IPS-20b (cell line): Measurements from ENCODE around the gene ATL1.
"Not testable (repeated sequence)": the region's sequence is repeated elsewhere in the genome, so short reads cannot be mapped to it uniquely, and the experiment has no call there.

Source experiments
- H3K27ac ChIP-seq: one replicate; pipeline ENCODE4 v1.5.1; 2013; ENCODE audit warnings: low read length
- H3K27me3 ChIP-seq: 2 replicates; pipeline ENCODE4 v1.6.1; 2013; ENCODE audit warnings: mild to moderate bottlenecking, low read length, inconsistent platforms; ENCODE audit not compliant: insufficient read depth
- H3K36me3 ChIP-seq: 2 replicates; pipeline ENCODE4 v1.6.1; 2013; ENCODE audit warnings: low read depth, mild to moderate bottlenecking, inconsistent platforms, low read length, moderate library complexity; ENCODE audit not compliant: insufficient read depth
- H3K4me1 ChIP-seq: 2 replicates; pipeline ENCODE4 v1.6.1; 2013; ENCODE audit warnings: mild to moderate bottlenecking, control low read depth, inconsistent platforms, low read length, moderate library complexity; ENCODE audit not compliant: insufficient read depth
- H3K4me3 ChIP-seq: 2 replicates; pipeline ENCODE4 v1.5.1; 2013; ENCODE audit warnings: mild to moderate bottlenecking, low read length, inconsistent platforms
- H3K9ac ChIP-seq: 2 replicates; pipeline ENCODE4 v1.6.1; 2013; ENCODE audit warnings: low read depth, mild to moderate bottlenecking, inconsistent platforms, low read length, moderate library complexity
- H3K9me3 ChIP-seq: 2 replicates; pipeline ENCODE4 v1.6.1; 2013; ENCODE audit warnings: mild to moderate bottlenecking, low read depth, low read length, inconsistent platforms; ENCODE audit not compliant: insufficient read depth

The ATL1 gene

GRCh38 chr14:50664579-50664978 lies 104.6 kb downstream of the ATL1 start:
- H3K4me1 ChIP-seq, result peaks cover 12% of the 10 kb centered on the region
- not testable (repeated sequence) for H3K27me3 ChIP-seq, H3K27ac ChIP-seq, H3K4me3 ChIP-seq, H3K9me3 ChIP-seq, H3K9ac ChIP-seq
- H3K36me3 ChIP-seq, result peaks cover 37% of the 10 kb centered on the region

- H3K9me3 ChIP-seq, H3K9ac ChIP-seq, H3K27me3 ChIP-seq, H3K27ac ChIP-seq: not testable (repeated sequence)
- Histone ChIP-seq H3K4me1 (peaks cover 18% of the 10 kb centered on the region), H3K36me3 (peaks cover 31% of the 10 kb centered on the region), H3K4me3 (peak overlapping the region; percentile 99)
Measured at GRCh38 chr14:50665300-50665699, 105.4 kb downstream of the ATL1 start.

GRCh38 chr14:50666772-50667683 lies 107.1 kb downstream of the ATL1 start:
- H3K9me3 ChIP-seq, result no peaks in the 10 kb centered on the region
- peaks cover 14% of the 10 kb centered on the region for H3K36me3 ChIP-seq
- H3K4me1 ChIP-seq, result peaks cover 24% of the 10 kb centered on the region
- H3K27ac ChIP-seq, result peak overlapping the region; percentile 55
- no peaks in the 10 kb centered on the region for H3K27me3 ChIP-seq
- peak overlapping the region; percentile 93; the same call in 1 of the 2 replicates for H3K9ac ChIP-seq
- H3K4me3 ChIP-seq, result peak overlapping the region; percentile 99

GRCh38 chr14:50667684-50667995 lies 107.7 kb downstream of the ATL1 start:
- H3K9me3 ChIP-seq, result no peaks in the 10 kb centered on the region
- H3K27ac ChIP-seq, result peak overlapping the region; percentile 55
- H3K4me1 ChIP-seq, result peaks cover 24% of the 10 kb centered on the region
- H3K4me3 ChIP-seq, result peak overlapping the region; percentile 99
- peak overlapping the region; percentile 93; the same call in 1 of the 2 replicates for H3K9ac ChIP-seq
- H3K36me3 ChIP-seq, result peaks cover 14% of the 10 kb centered on the region
- no peaks in the 10 kb centered on the region for H3K27me3 ChIP-seq

- H3K36me3 ChIP-seq, result peaks cover 14% of the 10 kb centered on the region
- peaks cover 24% of the 10 kb centered on the region for H3K4me1 ChIP-seq
- no peaks in the 10 kb centered on the region for H3K9me3 ChIP-seq
- no peaks in the 10 kb centered on the region for H3K27me3 ChIP-seq
- peak within 1 kb of the TSS; percentile 93 for H3K9ac ChIP-seq
- peak within 1 kb of the TSS; percentile 78 for H3K27ac ChIP-seq
- H3K4me3 ChIP-seq, result peak within 1 kb of the TSS; percentile 99
Measured at GRCh38 chr14:50667996-50668825, 108.3 kb downstream of the ATL1 start, which contains the start of gene SAV1. Gene SAV1, minus strand, starts transcription at chr14:50668306. Its CDS starts 339 bp downstream, at chr14:50667967.

GRCh38 chr14:50668826-50669143 lies 108.8 kb downstream of the ATL1 start:
- Histone ChIP-seq H3K4me1 (peaks cover 24% of the 10 kb centered on the region), H3K9ac (peak overlapping the region; percentile 93), H3K27ac (peak overlapping the region; percentile 78)

GRCh38 chr14:50669441-50669986 lies 109.6 kb downstream of the ATL1 start:
- Histone ChIP-seq H3K27me3 (no peaks in the 10 kb centered on the region), H3K9me3 (no peaks in the 10 kb centered on the region), H3K27ac (peak overlapping the region; percentile 45), H3K4me1 (peaks cover 24% of the 10 kb centered on the region), H3K36me3 (peaks cover 4% of the 10 kb centered on the region), H3K4me3 (peak overlapping the region; percentile 99), H3K9ac (peak overlapping the region; percentile 93; the same call in 1 of the 2 replicates)

More at GRCh38 chr14:50668826-50669143, 108.8 kb downstream of the ATL1 start:
- Histone ChIP-seq H3K4me3 (peak overlapping the region; percentile 99), H3K36me3 (peaks cover 11% of the 10 kb centered on the region), H3K9me3 (no peaks in the 10 kb centered on the region), H3K27me3 (no peaks in the 10 kb centered on the region)

GRCh38 chr14:50670196-50670865 lies 110.4 kb downstream of the ATL1 start:
- Histone ChIP-seq H3K9ac (peak overlapping the region; percentile 93; the same call in 1 of the 2 replicates), H3K9me3 (no peaks in the 10 kb centered on the region), H3K36me3 (no peaks in the 10 kb centered on the region; the same call in 1 of the 2 replicates), H3K27me3 (no peaks in the 10 kb centered on the region), H3K4me1 (peaks cover 24% of the 10 kb centered on the region), H3K27ac (peak overlapping the region; percentile 45), H3K4me3 (peak overlapping the region; percentile 99)

- Histone ChIP-seq H3K9ac (peak overlapping the region; percentile 93; the same call in 1 of the 2 replicates), H3K27me3 (no peaks in the 10 kb centered on the region), H3K4me1 (peaks cover 22% of the 10 kb centered on the region), H3K27ac (peak overlapping the region; percentile 58), H3K4me3 (no peak overlapping the region), H3K36me3 (no peaks in the 10 kb centered on the region), H3K9me3 (no peaks in the 10 kb centered on the region)
Measured at GRCh38 chr14:50670866-50671256, 110.9 kb downstream of the ATL1 start.

- Histone ChIP-seq H3K4me3 (no peak overlapping the region), H3K9ac (no peak overlapping the region), H3K36me3 (no peaks in the 10 kb centered on the region), H3K27me3 (no peaks in the 10 kb centered on the region), H3K4me1 (peaks cover 8% of the 10 kb centered on the region), H3K9me3 (no peaks in the 10 kb centered on the region), H3K27ac (no peak overlapping the region)
Measured at GRCh38 chr14:50675597-50675996, 115.7 kb downstream of the ATL1 start.
